Ishikawa (cell line): ENCODE measurements around the gene TIFAB.

ENCODE experiments used
- CREB1 ChIP-seq: IDR thresholded peaks from 2 replicates; pipeline ENCODE4 v1.6.1; 2012; ENCODE audit warnings: low read depth
- EGR1 ChIP-seq: IDR thresholded peaks from 2 replicates; pipeline ENCODE4 v1.6.1; 2012
- EP300 ChIP-seq: IDR thresholded peaks from 2 replicates; pipeline ENCODE4 v1.6.1; 2012; ENCODE audit warnings: borderline replicate concordance
- FOXM1 ChIP-seq: IDR thresholded peaks from 2 replicates; pipeline ENCODE4 v1.6.1; 2012; ENCODE audit warnings: low read depth, borderline replicate concordance
- NFIC ChIP-seq: IDR thresholded peaks from 2 replicates; pipeline ENCODE4 v1.6.1; 2012
- RAD21 ChIP-seq: IDR thresholded peaks from 2 replicates; pipeline ENCODE4 v1.6.1; 2012; ENCODE audit warnings: low read depth
- REST ChIP-seq: IDR thresholded peaks from 2 replicates; pipeline ENCODE4 v1.6.1; 2012; ENCODE audit warnings: low read depth, mild to moderate bottlenecking
- TAF1 ChIP-seq: IDR thresholded peaks from 2 replicates; pipeline ENCODE4 v1.6.1; 2012; ENCODE audit warnings: low read depth, mild to moderate bottlenecking
- TCF12 ChIP-seq: IDR thresholded peaks from 2 replicates; pipeline ENCODE4 v1.6.1; 2012; ENCODE audit warnings: low read depth
- TEAD4 ChIP-seq: IDR thresholded peaks from 2 replicates; pipeline ENCODE4 v1.6.1; 2012
- USF1 ChIP-seq: IDR thresholded peaks from 2 replicates; pipeline ENCODE4 v1.6.1; 2012
- YY1 ChIP-seq: IDR thresholded peaks from 2 replicates; pipeline ENCODE4 v1.6.1; 2012; ENCODE audit warnings: low read depth
- ZBTB7A ChIP-seq: IDR thresholded peaks from 2 replicates; pipeline ENCODE4 v1.6.1; 2012; ENCODE audit warnings: low read depth
- TF ChIP-seq, protein P1 (sequence below): IDR thresholded peaks from 2 replicates; pipeline ENCODE4 v1.6.1; 2012

Gene TIFAB

GRCh38 chr5:135398855-135399793 lies 53.0 kb downstream of the TIFAB start, which contains the start of gene MACROH2A1:
Gene MACROH2A1, minus strand, starts transcription at chr5:135399231. Its CDS starts 10,138 bp downstream, at chr5:135389093.
- TF ChIP-seq REST, result no peak
- TF ChIP-seq TAF1, result peak; percentile 82; the same call in 1 of the 2 replicates
- no peak for TF ChIP-seq RAD21
- TF ChIP-seq TEAD4, result no peak
- TF ChIP-seq CREB1, result peak; percentile 56; the same call in 1 of the 2 replicates
- TF ChIP-seq ZBTB7A, result 0 out of 2 replicates have a peak, but pooled peaks have one; percentile 16
- TF ChIP-seq TCF12, result no peak; the same call in 1 of the 2 replicates
- no peak for TF ChIP-seq FOXM1
- TF ChIP-seq EGR1, result no peak; the same call in 1 of the 2 replicates
- TF ChIP-seq, protein P1, sequence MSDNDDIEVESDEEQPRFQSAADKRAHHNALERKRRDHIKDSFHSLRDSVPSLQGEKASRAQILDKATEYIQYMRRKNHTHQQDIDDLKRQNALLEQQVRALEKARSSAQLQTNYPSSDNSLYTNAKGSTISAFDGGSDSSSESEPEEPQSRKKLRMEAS, result peak; percentile 83
- peak; percentile 63; the same call in 1 of the 2 replicates for TF ChIP-seq YY1
- no peak for TF ChIP-seq NFIC
- TF ChIP-seq EP300, result 0 out of 2 replicates have a peak, but pooled peaks have one; percentile 35

DNA sequence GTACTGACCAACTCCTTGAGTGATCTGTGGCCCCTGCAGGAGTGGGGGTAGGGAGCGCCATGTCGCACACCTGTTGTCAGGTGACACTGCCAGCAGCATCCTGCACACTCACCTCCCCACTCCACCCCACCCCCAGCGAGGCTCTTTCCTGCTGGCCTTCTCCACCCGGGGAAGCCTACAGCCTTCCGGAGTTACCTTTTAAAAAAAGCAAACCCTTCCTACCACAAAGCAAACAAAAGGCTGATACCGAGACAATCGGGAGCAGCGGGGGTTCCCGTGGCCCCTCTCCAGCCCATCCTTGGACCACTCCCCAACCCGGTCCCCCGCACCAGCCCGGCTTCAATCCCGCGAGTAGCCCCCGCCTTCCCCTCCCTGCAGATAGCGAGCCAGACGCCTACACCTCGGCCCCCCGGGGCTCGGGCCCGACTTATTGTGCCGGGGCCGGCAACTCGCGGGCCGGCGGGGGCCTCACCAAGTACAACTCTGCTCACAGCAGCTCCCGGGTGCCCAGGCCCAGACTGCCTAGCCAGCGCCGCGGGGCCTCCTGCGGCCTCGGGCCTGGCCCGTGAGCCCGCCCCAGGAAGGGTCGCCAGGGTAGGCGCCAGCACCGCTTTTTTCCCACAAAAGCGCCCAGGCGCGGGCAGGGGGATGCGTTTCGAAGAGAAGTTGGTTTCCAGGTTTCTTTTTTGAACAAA lies 53.8 kb downstream of the TIFAB start:
- TF ChIP-seq FOXM1, result no peak
- no peak for TF ChIP-seq TEAD4
- 0 out of 2 replicates have a peak, but pooled peaks have one; percentile 37 for TF ChIP-seq ZBTB7A
- TF ChIP-seq TCF12, result no peak
- peak; percentile 59 for TF ChIP-seq USF1
- TF ChIP-seq, protein P1, result no peak
- peak; percentile 49 for TF ChIP-seq EGR1
- TF ChIP-seq RAD21, result no peak
- TF ChIP-seq TAF1, result peak; percentile 37; the same call in 1 of the 2 replicates
